ENCODE data around the gene PCDHGC5. TPM values are rescaled to one million over a fixed set of nuclear protein-coding genes. Genes with fewer than 3 reads are reported as not detected.

Gene PCDHGC5
- total RNA-seq, 5 donors from 2014 or later (not counting 1 experiment from before 2014, with no cell fraction given) = not detected

Other genes starting within 250 kb of the PCDHGC5 start
- under 1 TPM in 2 of 5 donors, not detected in 3; 0.12 to 0.16 TPM for gene PCDHB15, start 243.7 kb upstream of the PCDHGC5 start, total RNA-seq
- gene SLC25A2, start 185.0 kb upstream of the PCDHGC5 start, total RNA-seq = 1 to 10 TPM in 2 of 5 donors, under 1 TPM in 2, not detected in 1; 0.49 to 2.0 (median 0.97) TPM
- gene TAF7, start 168.3 kb upstream of the PCDHGC5 start, total RNA-seq = 100 to 1,000 TPM in 3 of 5 donors, 10 to 100 TPM in 2; 83.7 to 103 (median 101) TPM
- gene PCDHGA1, start 158.6 kb upstream of the PCDHGC5 start, total RNA-seq = under 1 TPM in 4 of 5 donors, not detected in 1; 0.16 to 0.38 (median 0.31) TPM
- under 1 TPM in 2 of 5 donors, not detected in 3; 0.13 to 0.15 TPM for gene PCDHGA2, start 150.3 kb upstream of the PCDHGC5 start, total RNA-seq
- gene PCDHGA3, start 145.3 kb upstream of the PCDHGC5 start, total RNA-seq = under 1 TPM in 2 of 5 donors, not detected in 3; 0.09 to 0.20 TPM
- under 1 TPM in 2 of 5 donors, not detected in 3; 0.13 to 0.19 TPM for gene PCDHGB1, start 139.0 kb upstream of the PCDHGC5 start, total RNA-seq
- under 1 TPM in 4 of 5 donors, not detected in 1; 0.18 to 0.37 (median 0.28) TPM for gene PCDHGA4, start 134.1 kb upstream of the PCDHGC5 start, total RNA-seq
- under 1 TPM; 0.16 to 0.62 (median 0.47) TPM for gene PCDHGB2, start 129.1 kb upstream of the PCDHGC5 start, total RNA-seq
- under 1 TPM in 3 of 5 donors, not detected in 2; 0.06 to 0.43 (median 0.41) TPM for gene PCDHGA5, start 124.9 kb upstream of the PCDHGC5 start, total RNA-seq
- gene PCDHGB3, start 118.8 kb upstream of the PCDHGC5 start, total RNA-seq = under 1 TPM; 0.20 to 0.85 (median 0.41) TPM
- gene PCDHGA6, start 115.2 kb upstream of the PCDHGC5 start, total RNA-seq = under 1 TPM; 0.19 to 0.64 (median 0.28) TPM
- gene PCDHGA7, start 106.3 kb upstream of the PCDHGC5 start, total RNA-seq = under 1 TPM; 0.16 to 0.53 (median 0.21) TPM
- under 1 TPM; 0.09 to 0.29 (median 0.19) TPM for gene PCDHGB4, start 101.4 kb upstream of the PCDHGC5 start, total RNA-seq
- under 1 TPM in 3 of 5 donors, not detected in 2; 0.05 to 0.13 (median 0.09) TPM for gene PCDHGA8, start 96.4 kb upstream of the PCDHGC5 start, total RNA-seq
- under 1 TPM; 0.26 to 0.96 (median 0.39) TPM for gene PCDHGB5, start 91.1 kb upstream of the PCDHGC5 start, total RNA-seq
- gene PCDHGA9, start 86.3 kb upstream of the PCDHGC5 start, total RNA-seq = under 1 TPM in 4 of 5 donors, not detected in 1; 0.14 to 0.26 (median 0.19) TPM
- gene PCDHGB6, start 81.1 kb upstream of the PCDHGC5 start, total RNA-seq = under 1 TPM in 4 of 5 donors, not detected in 1; 0.19 to 0.59 (median 0.37) TPM
- under 1 TPM; 0.10 to 0.53 (median 0.32) TPM for gene PCDHGA10, start 76.1 kb upstream of the PCDHGC5 start, total RNA-seq
- under 1 TPM; 0.16 to 0.33 (median 0.22) TPM for gene PCDHGB7, start 71.4 kb upstream of the PCDHGC5 start, total RNA-seq
- gene PCDHGA11, start 68.0 kb upstream of the PCDHGC5 start, total RNA-seq = under 1 TPM in 4 of 5 donors, not detected in 1; 0.06 to 0.44 (median 0.11) TPM
- gene PCDHGA12, start 58.6 kb upstream of the PCDHGC5 start, total RNA-seq = under 1 TPM in 4 of 5 donors, not detected in 1; 0.09 to 0.53 (median 0.22) TPM
- under 1 TPM in 4 of 5 donors, not detected in 1; 0.12 to 0.30 (median 0.24) TPM for gene PCDHGC3, start 13.1 kb upstream of the PCDHGC5 start, total RNA-seq
- under 1 TPM in 2 of 5 donors, not detected in 3; 0.18 to 0.51 TPM for gene PCDHGC4, start 4.1 kb upstream of the PCDHGC5 start, total RNA-seq
- gene DIAPH1, start 129.9 kb downstream of the PCDHGC5 start, total RNA-seq = 100 to 1,000 TPM; 190 to 271 (median 211) TPM
- 10 to 100 TPM; 68.5 to 78.5 (median 73.8) TPM for gene HDAC3, start 147.8 kb downstream of the PCDHGC5 start, total RNA-seq
- 10 to 100 TPM; 15.3 to 30.7 (median 26.0) TPM for gene RELL2, start 147.9 kb downstream of the PCDHGC5 start, total RNA-seq
- 100 to 1,000 TPM in 3 of 5 donors, 10 to 100 TPM in 2; 68.5 to 103 (median 101) TPM for gene FCHSD1, start 162.3 kb downstream of the PCDHGC5 start, total RNA-seq
- gene ARAP3, start 193.1 kb downstream of the PCDHGC5 start, total RNA-seq = 10 to 100 TPM in 3 of 5 donors, 1 to 10 TPM in 2; 1.2 to 25.6 (median 20.5) TPM